GM18526 (cell line): ENCODE measurements around the gene DAPK3.

Source experiments
- POLR2A ChIP-seq: IDR thresholded peaks from 3 replicates; pipeline ENCODE4 v1.6.1; 2011; ENCODE audit not compliant: insufficient read length; ENCODE audit errors: extremely low read depth

Gene DAPK3

GRCh38 chr19:3910105-3910504 is 60.8 kb downstream of the DAPK3 start:
- no peak for TF ChIP-seq POLR2A
